B cell (primary cell): Measurements from ENCODE around the gene MRPL36.

Experiments
- EZH2 ChIP-seq: IDR thresholded peaks from 2 replicates; pipeline ENCODE4 v1.6.1; 2012; ENCODE audit warnings: borderline replicate concordance, low read depth, mild to moderate bottlenecking, moderate library complexity, low read length; ENCODE audit not compliant: insufficient read depth, poor library complexity, severe bottlenecking
- TF ChIP-seq, protein P1 (sequence below): fragments of 200-600 bp; IDR thresholded peaks from one replicate; pipeline ENCODE4 v1.8.0; 2022; ENCODE audit warnings: antibody characterized with exemption, mild to moderate bottlenecking

DNA sequence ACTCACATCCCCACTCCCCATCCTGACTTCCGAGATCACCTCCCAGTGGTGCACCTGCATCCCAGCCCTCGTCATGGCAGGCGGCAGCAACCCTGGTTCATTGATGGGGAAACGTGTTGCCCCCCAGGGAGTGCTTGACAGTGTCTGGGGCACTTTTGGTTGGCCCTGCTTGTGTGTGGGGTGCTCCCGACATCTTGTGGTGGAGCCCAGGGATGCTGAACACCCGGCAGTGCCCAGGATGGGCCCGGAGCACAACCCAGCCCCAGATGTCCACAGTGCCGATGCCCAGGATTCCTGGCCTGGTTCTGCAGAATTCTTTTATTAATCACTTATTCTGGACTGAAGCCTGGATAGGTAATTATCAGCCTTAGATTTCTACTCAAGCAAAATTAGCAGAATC, 3.7 kb downstream of the MRPL36 start:
- TF ChIP-seq EZH2 = no peak
- TF ChIP-seq, protein P1, sequence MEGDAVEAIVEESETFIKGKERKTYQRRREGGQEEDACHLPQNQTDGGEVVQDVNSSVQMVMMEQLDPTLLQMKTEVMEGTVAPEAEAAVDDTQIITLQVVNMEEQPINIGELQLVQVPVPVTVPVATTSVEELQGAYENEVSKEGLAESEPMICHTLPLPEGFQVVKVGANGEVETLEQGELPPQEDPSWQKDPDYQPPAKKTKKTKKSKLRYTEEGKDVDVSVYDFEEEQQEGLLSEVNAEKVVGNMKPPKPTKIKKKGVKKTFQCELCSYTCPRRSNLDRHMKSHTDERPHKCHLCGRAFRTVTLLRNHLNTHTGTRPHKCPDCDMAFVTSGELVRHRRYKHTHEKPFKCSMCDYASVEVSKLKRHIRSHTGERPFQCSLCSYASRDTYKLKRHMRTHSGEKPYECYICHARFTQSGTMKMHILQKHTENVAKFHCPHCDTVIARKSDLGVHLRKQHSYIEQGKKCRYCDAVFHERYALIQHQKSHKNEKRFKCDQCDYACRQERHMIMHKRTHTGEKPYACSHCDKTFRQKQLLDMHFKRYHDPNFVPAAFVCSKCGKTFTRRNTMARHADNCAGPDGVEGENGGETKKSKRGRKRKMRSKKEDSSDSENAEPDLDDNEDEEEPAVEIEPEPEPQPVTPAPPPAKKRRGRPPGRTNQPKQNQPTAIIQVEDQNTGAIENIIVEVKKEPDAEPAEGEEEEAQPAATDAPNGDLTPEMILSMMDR = no peak
